ENCODE results near the gene CLASP1.

DNA sequence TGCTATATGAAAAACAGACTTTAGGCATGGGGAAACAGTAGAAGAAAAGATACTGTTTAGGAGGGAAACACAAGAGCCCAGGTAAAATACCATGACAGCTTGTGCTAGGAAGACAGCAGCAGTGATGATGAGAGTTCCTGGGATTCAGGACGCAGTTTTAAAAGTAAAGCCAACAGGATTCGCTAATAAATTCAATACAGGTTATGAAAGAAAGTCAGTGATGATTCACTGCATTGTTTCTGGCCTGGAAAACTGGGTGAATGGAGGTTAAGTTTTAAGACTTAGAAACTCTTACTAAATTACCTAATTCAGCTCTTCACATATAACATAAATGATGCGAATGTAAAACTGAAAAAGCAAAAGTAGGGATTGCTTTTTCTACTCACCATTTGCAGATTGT, 146.5 kb downstream of the CLASP1 start:
- no peak for TF ChIP-seq YY1 (IDR thresholded peaks at IDR 0.05)
- TF ChIP-seq, protein P1, sequence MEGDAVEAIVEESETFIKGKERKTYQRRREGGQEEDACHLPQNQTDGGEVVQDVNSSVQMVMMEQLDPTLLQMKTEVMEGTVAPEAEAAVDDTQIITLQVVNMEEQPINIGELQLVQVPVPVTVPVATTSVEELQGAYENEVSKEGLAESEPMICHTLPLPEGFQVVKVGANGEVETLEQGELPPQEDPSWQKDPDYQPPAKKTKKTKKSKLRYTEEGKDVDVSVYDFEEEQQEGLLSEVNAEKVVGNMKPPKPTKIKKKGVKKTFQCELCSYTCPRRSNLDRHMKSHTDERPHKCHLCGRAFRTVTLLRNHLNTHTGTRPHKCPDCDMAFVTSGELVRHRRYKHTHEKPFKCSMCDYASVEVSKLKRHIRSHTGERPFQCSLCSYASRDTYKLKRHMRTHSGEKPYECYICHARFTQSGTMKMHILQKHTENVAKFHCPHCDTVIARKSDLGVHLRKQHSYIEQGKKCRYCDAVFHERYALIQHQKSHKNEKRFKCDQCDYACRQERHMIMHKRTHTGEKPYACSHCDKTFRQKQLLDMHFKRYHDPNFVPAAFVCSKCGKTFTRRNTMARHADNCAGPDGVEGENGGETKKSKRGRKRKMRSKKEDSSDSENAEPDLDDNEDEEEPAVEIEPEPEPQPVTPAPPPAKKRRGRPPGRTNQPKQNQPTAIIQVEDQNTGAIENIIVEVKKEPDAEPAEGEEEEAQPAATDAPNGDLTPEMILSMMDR (IDR thresholded peaks at IDR 0.05; ENCODE audit: low read depth, low read length, missing input control): no peak
- no peak for TF ChIP-seq GABPA (IDR thresholded peaks at IDR 0.05 in 1 of 2, conservative IDR thresholded peaks at IDR 0.05 in 1 of 2)
- no peak for TF ChIP-seq SP1 (IDR thresholded peaks at IDR 0.05)
- no peak for TF ChIP-seq TAF1 (conservative IDR thresholded peaks at IDR 0.05)
- no peak for TF ChIP-seq HNF4G (IDR thresholded peaks at IDR 0.05)
- TF ChIP-seq, protein P2, sequence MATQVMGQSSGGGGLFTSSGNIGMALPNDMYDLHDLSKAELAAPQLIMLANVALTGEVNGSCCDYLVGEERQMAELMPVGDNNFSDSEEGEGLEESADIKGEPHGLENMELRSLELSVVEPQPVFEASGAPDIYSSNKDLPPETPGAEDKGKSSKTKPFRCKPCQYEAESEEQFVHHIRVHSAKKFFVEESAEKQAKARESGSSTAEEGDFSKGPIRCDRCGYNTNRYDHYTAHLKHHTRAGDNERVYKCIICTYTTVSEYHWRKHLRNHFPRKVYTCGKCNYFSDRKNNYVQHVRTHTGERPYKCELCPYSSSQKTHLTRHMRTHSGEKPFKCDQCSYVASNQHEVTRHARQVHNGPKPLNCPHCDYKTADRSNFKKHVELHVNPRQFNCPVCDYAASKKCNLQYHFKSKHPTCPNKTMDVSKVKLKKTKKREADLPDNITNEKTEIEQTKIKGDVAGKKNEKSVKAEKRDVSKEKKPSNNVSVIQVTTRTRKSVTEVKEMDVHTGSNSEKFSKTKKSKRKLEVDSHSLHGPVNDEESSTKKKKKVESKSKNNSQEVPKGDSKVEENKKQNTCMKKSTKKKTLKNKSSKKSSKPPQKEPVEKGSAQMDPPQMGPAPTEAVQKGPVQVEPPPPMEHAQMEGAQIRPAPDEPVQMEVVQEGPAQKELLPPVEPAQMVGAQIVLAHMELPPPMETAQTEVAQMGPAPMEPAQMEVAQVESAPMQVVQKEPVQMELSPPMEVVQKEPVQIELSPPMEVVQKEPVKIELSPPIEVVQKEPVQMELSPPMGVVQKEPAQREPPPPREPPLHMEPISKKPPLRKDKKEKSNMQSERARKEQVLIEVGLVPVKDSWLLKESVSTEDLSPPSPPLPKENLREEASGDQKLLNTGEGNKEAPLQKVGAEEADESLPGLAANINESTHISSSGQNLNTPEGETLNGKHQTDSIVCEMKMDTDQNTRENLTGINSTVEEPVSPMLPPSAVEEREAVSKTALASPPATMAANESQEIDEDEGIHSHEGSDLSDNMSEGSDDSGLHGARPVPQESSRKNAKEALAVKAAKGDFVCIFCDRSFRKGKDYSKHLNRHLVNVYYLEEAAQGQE (IDR thresholded peaks at IDR 0.05): no peak
